ENCODE results near the gene NSUN2.

NSUN2 gene

GRCh38 chr5:6554812-6555211 lies 78.0 kb downstream of the NSUN2 start:
- no peak overlapping the region for H3K27ac Mint-ChIP-seq (ENCODE audit: low read depth)
- H3K4me1 Mint-ChIP-seq = no peaks in the 10 kb centered on the region
- peaks cover 53% of the 10 kb centered on the region for H3K27me3 Mint-ChIP-seq
- H3K9me3 Mint-ChIP-seq = no peaks in the 10 kb centered on the region
- no peaks in the 10 kb centered on the region for H3K36me3 Mint-ChIP-seq (ENCODE audit: insufficient read depth)
- no peak overlapping the region for H3K4me3 Mint-ChIP-seq
- ATAC-seq (replicated peaks; ENCODE audit: extremely low read depth, poor library complexity, severe bottlenecking) (no peak), DNase-seq (ENCODE audit: low spot score in 2 of 2) (no peak)

GRCh38 chr5:6553972-6554371 lies 78.9 kb downstream of the NSUN2 start:
- Mint-ChIP-seq H3K4me1 (no peaks in the 10 kb centered on the region), H3K27ac (ENCODE audit: low read depth) (no peak overlapping the region), H3K36me3 (ENCODE audit: insufficient read depth) (no peaks in the 10 kb centered on the region), H3K4me3 (no peak overlapping the region), H3K9me3 (no peaks in the 10 kb centered on the region), H3K27me3 (peaks cover 53% of the 10 kb centered on the region)
- DNase-seq (ENCODE audit: low spot score in 2 of 2) = no peak
- no peak for ATAC-seq (replicated peaks; ENCODE audit: extremely low read depth, poor library complexity, severe bottlenecking)

GRCh38 chr5:6552612-6553011 lies 80.2 kb downstream of the NSUN2 start:
- Mint-ChIP-seq H3K36me3 (ENCODE audit: insufficient read depth) (no peaks in the 10 kb centered on the region), H3K4me3 (no peak overlapping the region), H3K9me3 (no peaks in the 10 kb centered on the region), H3K27me3 (peaks cover 46% of the 10 kb centered on the region), H3K4me1 (no peaks in the 10 kb centered on the region), H3K27ac (ENCODE audit: low read depth) (no peak overlapping the region)
- DNase-seq (ENCODE audit: low spot score in 2 of 2) (no peak), ATAC-seq (replicated peaks; ENCODE audit: extremely low read depth, poor library complexity, severe bottlenecking) (no peak)

- H3K27ac Mint-ChIP-seq (ENCODE audit: low read depth) = no peak overlapping the region
- H3K27me3 Mint-ChIP-seq = peaks cover 48% of the 10 kb centered on the region
- H3K36me3 Mint-ChIP-seq (ENCODE audit: insufficient read depth) = no peaks in the 10 kb centered on the region
- H3K9me3 Mint-ChIP-seq = no peaks in the 10 kb centered on the region
- DNase-seq (ENCODE audit: low spot score in 2 of 2) (no peak), ATAC-seq (replicated peaks; ENCODE audit: extremely low read depth, poor library complexity, severe bottlenecking) (no peak)
- no peaks in the 10 kb centered on the region for H3K4me1 Mint-ChIP-seq
- no peak overlapping the region for H3K4me3 Mint-ChIP-seq
Observed at GRCh38 chr5:6551955-6552313, 80.9 kb downstream of the NSUN2 start.

GRCh38 chr5:6551287-6551954 lies 81.4 kb downstream of the NSUN2 start:
- DNase-seq (ENCODE audit: low spot score in 2 of 2) (no peak), ATAC-seq (replicated peaks; ENCODE audit: extremely low read depth, poor library complexity, severe bottlenecking) (no peak)
- no peaks in the 10 kb centered on the region for H3K9me3 Mint-ChIP-seq
- no peaks in the 10 kb centered on the region for H3K36me3 Mint-ChIP-seq (ENCODE audit: insufficient read depth)
- peaks cover 48% of the 10 kb centered on the region for H3K27me3 Mint-ChIP-seq
- H3K4me3 Mint-ChIP-seq = no peak overlapping the region
- H3K4me1 Mint-ChIP-seq = no peaks in the 10 kb centered on the region
- H3K27ac Mint-ChIP-seq (ENCODE audit: low read depth) = no peak overlapping the region

GRCh38 chr5:6550628-6551027 lies 82.2 kb downstream of the NSUN2 start:
- DNase-seq (ENCODE audit: low spot score in 2 of 2) (no peak), ATAC-seq (replicated peaks; ENCODE audit: extremely low read depth, poor library complexity, severe bottlenecking) (no peak)
- Mint-ChIP-seq H3K4me3 (no peak overlapping the region), H3K9me3 (no peaks in the 10 kb centered on the region), H3K36me3 (ENCODE audit: insufficient read depth) (no peaks in the 10 kb centered on the region), H3K27me3 (peaks cover 45% of the 10 kb centered on the region), H3K4me1 (no peaks in the 10 kb centered on the region), H3K27ac (ENCODE audit: low read depth) (no peak overlapping the region)
